Esophagus squamous epithelium (tissue), 4 donors: ENCODE measurements around the gene NDUFV3.

Experiments
- CTCF ChIP-seq, 6 experiments: fragments of 450-650 bp in 4 of 6; fragments of 200-600 bp in 2 of 6; sonication (generic) in 2 of 6; IDR thresholded peaks; one replicate each; pipeline ENCODE4 v1.5.1; 2016 to 2019; ENCODE audit warnings: antibody characterized with exemption in 6 of 6, mild to moderate bottlenecking in 4 of 6, moderate library complexity in 4 of 6
- POLR2A ChIP-seq, 4 donors: fragments of 450-650 bp; IDR thresholded peaks; one replicate each; pipeline ENCODE4 v1.6.1; 2017; ENCODE audit warnings: antibody characterized with exemption in 4 of 4, mild to moderate bottlenecking in 4 of 4, moderate library complexity in 3 of 4

GRCh38 chr21:42861311-42861847 lies 31.7 kb upstream of the NDUFV3 start:
- TF ChIP-seq POLR2A (IDR thresholded peaks at IDR 0.05) = no peak
- no peak for TF ChIP-seq CTCF (IDR thresholded peaks at IDR 0.05)
